Lower leg skin (tissue), 4 donors: Measurements from ENCODE around the gene RACGAP1. TPM values are rescaled to one million over a fixed set of nuclear protein-coding genes. Genes with fewer than 3 reads are reported as not detected.

ENCODE experiments used
- DNase-seq, 2 donors: peaks; one replicate each; pipeline ENCODE4 v3.0.0-alpha.2; 2019; ENCODE audit warnings: low spot score in 2 of 2
- H3K4me3 ChIP-seq: fragments of 200-600 bp; sonication (generic); 2 replicates; pipeline ENCODE4 v1.5.1; 2017; ENCODE audit warnings: mild to moderate bottlenecking, low read depth; ENCODE audit not compliant: poor library complexity, severe bottlenecking
- CTCF ChIP-seq, 3 donors: fragments of 450-650 bp; IDR thresholded peaks; one replicate each; pipeline ENCODE4 v1.5.1; 2016; ENCODE audit warnings: antibody characterized with exemption in 3 of 3, mild to moderate bottlenecking in 3 of 3, moderate library complexity in 2 of 3
- POLR2A ChIP-seq, 2 donors: fragments of 450-650 bp; IDR thresholded peaks; one replicate each; pipeline ENCODE4 v1.6.1; 2016 to 2017; ENCODE audit warnings: antibody characterized with exemption in 2 of 2, mild to moderate bottlenecking in 1 of 2, moderate library complexity in 1 of 2
- WGBS, 2 donors: methylation state at CpG; one replicate each; pipeline ENCODE4 v1.1.5; 2018; 5-methylcytosine and 5-hydroxymethylcytosine counted together
- intact Hi-C: fragments of 100-400 bp; cut with DNase I; formaldehyde crosslinking; loops from one replicate; pipeline ENCODE4 v1.15.0; 2023; ENCODE audit warnings: low total_unique reads
- total RNA-seq, 4 donors: library from RNA; depleted of rRNA; stranded (reverse); fragments of >200 nt; gene quantifications; one replicate each; pipeline ENCODE4 v1.1.0, GENCODE V29; 2016

Gene RACGAP1
- total RNA-seq, 4 donors from 2014 or later, result 11.6 to 16.8 (median 15.9) TPM

GRCh38 chr12:49965836-49966235 lies 59.5 kb downstream of the RACGAP1 start:
- no peak overlapping the region for H3K4me3 ChIP-seq
- no peak for DNase-seq
- TF ChIP-seq CTCF (IDR thresholded peaks at IDR 0.05) (no peak), POLR2A (IDR thresholded peaks at IDR 0.05) (no peak)
- WGBS, 2 donors, result 61 to 73% methylated on average over 6 of the region's 6 CpGs
- intact Hi-C loops, result no loop called here

GRCh38 chr12:49964849-49965624 lies 60.3 kb downstream of the RACGAP1 start:
- intact Hi-C loops, result no loop called here
- H3K4me3 ChIP-seq, result no peak overlapping the region
- no peak for TF ChIP-seq POLR2A (IDR thresholded peaks at IDR 0.05)
- no peak for TF ChIP-seq CTCF (IDR thresholded peaks at IDR 0.05)
- WGBS, 2 donors, result 59 to 70% methylated on average over 13 of the region's 13 CpGs
- DNase-seq, result no peak

- WGBS, 2 donors, result 85 to 89% methylated on average over 16 of the region's 17 CpGs
- intact Hi-C loops, result no loop called here
- no peak for DNase-seq
- no peak overlapping the region for H3K4me3 ChIP-seq
- TF ChIP-seq POLR2A (IDR thresholded peaks at IDR 0.05) (no peak), CTCF (IDR thresholded peaks at IDR 0.05) (no peak)
These were observed 61.1 kb downstream of the RACGAP1 start for GRCh38 chr12:49963976-49964815.

- WGBS, 2 donors, result 69 to 70% methylated on average over 19 to 21 of the region's 21 CpGs
These were observed 62.2 kb downstream of the RACGAP1 start for GRCh38 chr12:49962861-49963765.

More at GRCh38 chr12:49962861-49963765, 62.2 kb downstream of the RACGAP1 start:
- no peak for DNase-seq
- intact Hi-C loops, result no loop called here
- TF ChIP-seq CTCF (IDR thresholded peaks at IDR 0.05), result no peak
- no peak for TF ChIP-seq POLR2A (IDR thresholded peaks at IDR 0.05)
- H3K4me3 ChIP-seq, result no peak overlapping the region
